Thoracic aorta (tissue), 2 donors: Measurements from ENCODE around the gene PHC2. TPM values are rescaled to one million over a fixed set of nuclear protein-coding genes. Genes with fewer than 3 reads are reported as not detected.

Experiments used
- ATAC-seq: fragments of 150-250 bp; one replicate; pipeline ENCODE4 v1.8.0; 2017; ENCODE audit warnings: low read depth; ENCODE audit not compliant: insufficient number of reproducible peaks, low FRiP score
- DNase-seq: peaks from one replicate; pipeline ENCODE4 v3.0.0-alpha.2; 2020; ENCODE audit warnings: low spot score
- H3K27ac ChIP-seq, 2 donors: fragments of 200-600 bp; sonication (generic); 1 replicate in 1 of 2; 2 replicates in 1 of 2; pipeline ENCODE4 v1.5.1; 2016; ENCODE audit warnings: mild to moderate bottlenecking in 2 of 2, moderate library complexity in 2 of 2
- H3K27me3 ChIP-seq: fragments of 200-600 bp; sonication (generic); replicated peaks from 2 replicates; pipeline ENCODE4 v1.6.0; 2016; ENCODE audit warnings: mild to moderate bottlenecking; ENCODE audit not compliant: insufficient read depth
- H3K36me3 ChIP-seq: fragments of 200-600 bp; sonication (generic); one replicate; pipeline ENCODE4 v1.5.1; 2016
- H3K4me1 ChIP-seq, 2 donors: fragments of 200-600 bp; sonication (generic); 1 replicate in 1 of 2; 2 replicates in 1 of 2; pipeline versions ENCODE4 v1.5.1 to v1.6.0; 2016; ENCODE audit warnings: low read depth in 2 of 2, mild to moderate bottlenecking in 1 of 2; ENCODE audit not compliant: control insufficient read depth in 1 of 2
- H3K4me3 ChIP-seq: fragments of 200-600 bp; sonication (generic); 2 replicates; pipeline ENCODE4 v1.5.1; 2016; ENCODE audit warnings: mild to moderate bottlenecking
- H3K9me3 ChIP-seq: fragments of 200-600 bp; sonication (generic); 2 replicates; pipeline ENCODE4 v1.5.1; 2016
- total RNA-seq, 2 donors: library from RNA; depleted of rRNA; stranded (reverse); fragments of >200 nt; gene quantifications; one replicate each; pipeline versions ENCODE4 v1.1.0 to v1.2.3, GENCODE V29; 2016
- TF ChIP-seq, protein P1 (sequence below): fragments of 200-600 bp; sonication (generic); IDR thresholded peaks from one replicate; pipeline ENCODE4 v1.5.1; 2019; ENCODE audit warnings: antibody characterized with exemption

The PHC2 gene
- total RNA-seq, 2 donors from 2014 or later, result 174 to 238 TPM

DNA sequence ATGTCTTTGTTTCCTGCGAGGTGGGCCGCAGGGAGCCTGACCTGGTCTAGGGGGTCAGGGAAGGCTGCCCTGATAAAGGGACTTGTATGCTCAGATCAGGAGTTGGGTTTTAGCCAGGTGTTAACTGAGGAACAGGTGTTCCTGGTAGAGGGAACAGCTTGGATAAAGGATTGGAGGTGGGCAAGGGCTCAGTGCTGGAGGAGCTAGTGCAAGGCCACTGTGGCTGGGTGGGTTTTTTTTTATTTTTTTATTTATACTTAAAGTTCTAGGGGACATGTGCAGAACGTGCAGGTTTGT is 141.1 kb downstream of the PHC2 start:
- DNase-seq, result no peak
- TF ChIP-seq, protein P1, sequence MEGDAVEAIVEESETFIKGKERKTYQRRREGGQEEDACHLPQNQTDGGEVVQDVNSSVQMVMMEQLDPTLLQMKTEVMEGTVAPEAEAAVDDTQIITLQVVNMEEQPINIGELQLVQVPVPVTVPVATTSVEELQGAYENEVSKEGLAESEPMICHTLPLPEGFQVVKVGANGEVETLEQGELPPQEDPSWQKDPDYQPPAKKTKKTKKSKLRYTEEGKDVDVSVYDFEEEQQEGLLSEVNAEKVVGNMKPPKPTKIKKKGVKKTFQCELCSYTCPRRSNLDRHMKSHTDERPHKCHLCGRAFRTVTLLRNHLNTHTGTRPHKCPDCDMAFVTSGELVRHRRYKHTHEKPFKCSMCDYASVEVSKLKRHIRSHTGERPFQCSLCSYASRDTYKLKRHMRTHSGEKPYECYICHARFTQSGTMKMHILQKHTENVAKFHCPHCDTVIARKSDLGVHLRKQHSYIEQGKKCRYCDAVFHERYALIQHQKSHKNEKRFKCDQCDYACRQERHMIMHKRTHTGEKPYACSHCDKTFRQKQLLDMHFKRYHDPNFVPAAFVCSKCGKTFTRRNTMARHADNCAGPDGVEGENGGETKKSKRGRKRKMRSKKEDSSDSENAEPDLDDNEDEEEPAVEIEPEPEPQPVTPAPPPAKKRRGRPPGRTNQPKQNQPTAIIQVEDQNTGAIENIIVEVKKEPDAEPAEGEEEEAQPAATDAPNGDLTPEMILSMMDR, result no peak
- no peak for ATAC-seq
- Histone ChIP-seq H3K4me1 (peaks cover 5 to 67% of the 10 kb centered on the region in 2 donors), H3K27ac (peak overlapping the region; percentile 60 to 87), H3K27me3 (no peaks in the 10 kb centered on the region), H3K36me3 (peaks cover 6% of the 10 kb centered on the region), H3K9me3 (no peaks in the 10 kb centered on the region), H3K4me3 (no peak overlapping the region)

DNA sequence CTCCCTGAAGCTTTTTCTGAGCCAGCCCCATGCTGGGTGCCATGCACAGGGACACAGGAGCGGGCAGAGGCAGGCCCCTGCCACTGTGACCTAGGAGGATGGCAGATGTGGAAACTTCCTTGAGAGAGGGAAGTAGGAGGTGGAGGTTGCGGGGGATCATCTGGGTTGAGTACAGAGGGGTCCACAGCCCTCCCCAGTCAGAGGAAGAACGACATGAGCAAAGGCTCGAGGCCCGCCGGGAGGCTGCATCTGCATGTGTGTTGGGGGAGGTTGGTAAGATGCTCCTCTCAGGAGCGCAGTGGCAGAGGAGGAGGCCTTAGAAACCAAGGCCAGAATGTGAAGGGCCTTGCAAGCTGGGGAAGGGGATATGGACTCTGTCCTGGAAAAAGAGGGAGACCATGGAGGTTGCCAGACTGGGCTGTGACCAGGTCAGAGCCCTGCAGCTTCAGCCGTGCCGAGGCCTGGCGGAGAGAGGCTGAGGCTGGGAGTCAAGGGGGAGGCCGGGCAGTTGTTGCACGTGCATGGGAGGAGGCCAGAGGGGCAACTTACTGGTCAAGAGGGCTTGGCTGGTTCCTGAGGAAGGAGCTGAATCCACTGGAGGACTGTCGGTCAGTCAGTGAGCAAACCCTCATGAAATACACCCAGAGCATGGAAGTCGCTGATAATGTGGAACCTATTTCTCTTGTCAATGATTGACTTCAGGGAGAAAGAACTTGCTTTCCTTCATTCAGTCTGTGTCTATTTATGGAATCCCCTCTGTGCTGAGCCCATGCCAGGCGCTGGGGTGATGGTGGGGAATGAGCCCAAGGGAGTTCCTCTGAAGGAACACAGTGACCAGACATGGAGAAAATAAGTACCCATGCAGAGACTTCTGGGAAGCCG is 141.7 kb downstream of the PHC2 start:
- H3K9me3 ChIP-seq, result no peaks in the 10 kb centered on the region
- H3K4me3 ChIP-seq, result no peak overlapping the region
- TF ChIP-seq, protein P1, result no peak
- H3K27me3 ChIP-seq, result no peaks in the 10 kb centered on the region
- peaks cover 5 to 62% of the 10 kb centered on the region in 2 donors for H3K4me1 ChIP-seq
- H3K27ac ChIP-seq, result peak overlapping the region; percentile 60 to 87
- DNase-seq (no peak), ATAC-seq (no peak)
- H3K36me3 ChIP-seq, result peaks cover 7% of the 10 kb centered on the region

DNA sequence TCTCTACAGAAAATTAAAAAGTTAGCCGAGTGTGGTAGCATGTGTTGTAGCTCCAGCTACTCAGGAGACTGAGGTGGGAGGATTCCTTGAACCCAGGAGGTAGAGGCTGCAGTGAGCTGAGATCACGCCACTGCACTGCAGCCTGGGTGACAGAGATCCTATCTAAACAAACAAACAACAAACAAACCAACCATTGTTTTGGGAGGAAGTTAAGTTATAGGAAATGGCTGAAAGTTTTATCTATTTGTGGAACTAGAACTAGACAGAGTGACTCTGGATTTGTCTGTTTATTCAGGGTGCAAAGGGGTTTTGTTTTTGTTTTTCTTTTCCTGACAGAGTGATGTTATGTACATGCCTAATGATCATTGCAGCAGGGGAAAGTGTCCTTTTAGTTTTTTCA is 143.6 kb downstream of the PHC2 start:
- Histone ChIP-seq H3K4me1 (peaks cover 5 to 45% of the 10 kb centered on the region in 2 donors), H3K27ac (peak overlapping the region; percentile 8 to 30), H3K9me3 (no peaks in the 10 kb centered on the region), H3K27me3 (no peaks in the 10 kb centered on the region), H3K4me3 (no peak overlapping the region), H3K36me3 (peaks cover 7% of the 10 kb centered on the region)
- TF ChIP-seq, protein P1, result no peak
- DNase-seq (no peak), ATAC-seq (no peak)

DNA sequence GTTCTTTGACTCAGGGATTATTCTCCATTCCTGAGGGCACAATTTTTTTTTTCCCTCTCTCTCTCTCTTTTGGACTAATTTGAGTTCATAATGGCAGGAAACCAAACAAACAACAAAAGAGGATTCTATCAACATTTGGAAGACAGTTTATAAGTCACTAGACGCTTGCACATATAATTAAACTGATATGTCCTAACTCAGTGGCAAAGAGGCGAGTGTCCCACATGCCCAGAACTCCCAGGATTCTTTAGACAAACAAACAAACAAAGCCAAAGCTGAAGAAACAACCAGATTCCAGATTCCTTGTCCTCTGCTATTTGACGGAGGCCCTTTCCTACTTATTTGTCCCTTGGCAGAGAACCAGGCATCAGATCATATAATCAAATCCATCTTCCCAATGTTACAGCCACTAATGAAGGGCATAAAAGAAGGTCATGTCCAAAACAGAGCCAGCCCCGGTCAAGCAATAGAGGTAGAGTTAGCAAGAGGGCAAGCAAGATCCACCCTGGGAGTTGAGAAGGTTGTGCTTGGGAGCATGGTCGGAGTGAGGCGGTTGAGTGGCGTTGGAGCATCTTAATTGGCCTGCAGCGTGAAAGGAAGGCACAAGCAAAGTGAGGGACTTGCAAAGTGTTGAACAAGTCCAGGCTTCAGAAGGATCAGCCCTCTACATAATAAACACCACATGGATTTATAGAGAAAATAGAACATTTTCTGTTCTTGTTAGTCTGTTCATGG is 144.3 kb downstream of the PHC2 start:
- ATAC-seq (no peak), DNase-seq (no peak)
- Histone ChIP-seq H3K4me3 (no peak overlapping the region), H3K9me3 (no peaks in the 10 kb centered on the region), H3K27ac (peak overlapping the region; percentile 8 to 30), H3K4me1 (peaks cover 5 to 45% of the 10 kb centered on the region in 2 donors), H3K27me3 (no peaks in the 10 kb centered on the region), H3K36me3 (peaks cover 12% of the 10 kb centered on the region)
- TF ChIP-seq, protein P1, result no peak

DNA sequence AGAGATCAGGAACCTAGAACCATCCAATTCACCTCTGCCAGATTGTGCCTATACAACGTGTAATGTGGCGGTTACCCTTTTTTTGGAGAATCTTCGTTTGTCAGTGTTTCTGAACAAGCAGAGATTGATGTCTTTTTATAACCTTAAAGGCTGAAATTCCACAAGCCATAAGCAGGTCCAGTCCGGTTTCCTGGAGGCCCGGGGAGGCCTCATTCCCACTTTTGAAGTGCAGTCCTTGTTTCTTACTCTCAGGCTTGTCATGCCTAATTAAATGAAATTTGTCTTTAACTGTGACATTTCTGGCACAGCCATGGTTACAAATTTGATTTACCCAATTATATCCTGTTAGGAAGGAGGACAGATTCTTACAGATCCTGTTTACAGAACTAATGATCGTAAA is 146.8 kb downstream of the PHC2 start:
- peaks cover 0 to 35% of the 10 kb centered on the region in 2 donors for H3K4me1 ChIP-seq
- no peaks in the 10 kb centered on the region for H3K9me3 ChIP-seq
- H3K4me3 ChIP-seq, result no peak overlapping the region
- DNase-seq (no peak), ATAC-seq (no peak)
- no peak overlapping the region for H3K27ac ChIP-seq
- peaks cover 33% of the 10 kb centered on the region for H3K36me3 ChIP-seq
- TF ChIP-seq, protein P1, result no peak
- H3K27me3 ChIP-seq, result no peaks in the 10 kb centered on the region
